ENCODE measurements around the gene PCK1.

The PCK1 gene

DNA sequence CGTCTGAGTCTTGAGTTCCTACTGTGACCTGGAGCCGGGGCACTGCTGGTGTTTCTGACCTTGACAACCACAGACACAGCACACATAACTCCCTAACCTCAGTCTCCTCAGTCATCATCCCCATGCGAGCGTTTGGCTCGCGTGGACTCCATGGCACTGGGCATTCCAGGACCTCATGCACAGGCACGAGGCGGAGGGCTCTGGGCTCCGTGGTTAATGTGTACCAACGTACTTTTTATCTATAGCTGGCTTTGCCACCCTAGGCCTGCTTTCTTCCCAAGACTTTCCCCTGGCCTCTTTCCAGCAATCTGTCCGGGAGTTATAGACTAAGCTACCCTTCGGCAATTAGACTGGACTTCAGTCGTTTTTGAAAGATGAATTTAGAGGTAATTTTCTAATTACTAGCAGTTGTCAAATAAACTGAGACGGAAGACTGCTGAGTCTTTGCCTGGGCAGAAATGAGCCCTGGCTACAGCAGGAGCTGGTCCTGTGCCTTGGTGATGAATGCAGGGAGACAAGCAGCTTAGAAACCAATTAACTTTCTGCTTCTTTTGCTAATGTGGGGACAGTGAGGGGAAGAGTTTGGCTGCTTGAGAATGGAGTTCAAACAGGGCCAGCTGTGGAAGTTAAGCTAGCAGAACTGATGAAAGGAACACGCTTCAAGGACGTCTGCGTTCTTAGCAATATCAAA, 19.9 kb upstream of the PCK1 start:
- Histone ChIP-seq H3K9ac (ENCODE audit: low read length) (no peak overlapping the region), H3K36me3 (ENCODE audit: control insufficient read depth, insufficient read depth, low read length) (no peaks in the 10 kb centered on the region), H3K4me1 (ENCODE audit: control insufficient read depth, insufficient read depth, low read length) (peaks cover 25% of the 10 kb centered on the region), H3K4me3 (ENCODE audit: low read length) (no peak overlapping the region), H3K9me3 (ENCODE audit: control insufficient read depth, low read length) (peaks cover 4% of the 10 kb centered on the region), H3K27me3 (ENCODE audit: control insufficient read depth, insufficient read depth, low read length) (no peaks in the 10 kb centered on the region)

DNA sequence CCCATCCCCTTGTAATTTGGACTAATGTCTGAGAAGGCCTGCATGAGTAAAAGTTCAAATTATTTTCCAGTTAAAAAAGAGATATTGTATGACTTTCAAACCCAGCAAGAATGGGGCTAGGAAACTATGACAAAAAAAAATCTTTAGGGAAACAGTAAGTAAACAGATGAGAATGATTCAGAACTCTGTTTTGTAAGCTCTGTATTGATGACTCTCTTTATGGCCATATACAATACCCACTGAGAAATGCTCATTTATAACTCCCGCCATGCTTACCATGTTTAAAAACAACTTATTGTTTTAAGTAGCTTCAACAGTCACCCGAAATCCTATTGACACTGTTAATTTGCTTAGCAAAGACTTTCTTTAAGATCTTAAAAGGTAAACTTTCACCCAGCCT, 17.2 kb upstream of the PCK1 start:
- Histone ChIP-seq H3K4me3 (ENCODE audit: low read length) (no peak overlapping the region), H3K9me3 (ENCODE audit: control insufficient read depth, low read length) (peaks cover 3% of the 10 kb centered on the region), H3K27me3 (ENCODE audit: control insufficient read depth, insufficient read depth, low read length) (no peaks in the 10 kb centered on the region), H3K9ac (ENCODE audit: low read length) (no peak overlapping the region), H3K4me1 (ENCODE audit: control insufficient read depth, insufficient read depth, low read length) (peaks cover 23% of the 10 kb centered on the region), H3K36me3 (ENCODE audit: control insufficient read depth, insufficient read depth, low read length) (no peaks in the 10 kb centered on the region)

DNA sequence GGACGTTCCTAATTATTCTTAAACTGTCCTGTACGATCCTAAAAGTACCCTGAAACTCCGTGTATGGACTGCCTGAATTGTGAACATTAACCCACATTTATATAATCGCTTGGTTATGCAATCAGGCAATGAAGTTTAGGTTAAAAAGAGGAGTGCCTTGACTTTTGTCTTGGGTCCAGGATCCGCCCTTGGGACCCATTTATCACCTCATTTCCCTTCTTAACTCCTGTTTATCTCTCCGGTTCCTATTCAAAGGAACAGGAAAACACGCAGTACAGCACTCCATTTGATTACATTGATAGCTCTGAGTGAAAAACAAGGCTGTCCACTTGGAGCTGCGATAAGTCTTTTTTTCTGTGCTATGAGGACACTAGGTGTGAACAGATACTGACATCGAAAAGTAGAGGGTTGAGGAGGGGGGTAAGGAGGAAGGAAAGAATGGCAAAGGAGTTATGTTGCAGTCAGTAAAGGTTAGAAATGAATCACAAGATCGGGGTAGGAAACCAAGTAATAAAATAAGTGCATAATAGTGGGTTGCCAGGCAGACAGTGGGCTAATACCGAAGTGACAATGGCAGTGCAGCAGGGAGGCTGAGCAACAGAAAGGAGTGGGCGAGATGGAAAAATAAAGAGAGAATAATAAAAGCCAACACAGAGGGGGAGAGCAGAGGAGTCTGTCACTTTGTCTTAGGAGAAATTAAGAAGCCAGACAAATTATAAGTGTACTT, 15.9 kb upstream of the PCK1 start:
- H3K36me3 ChIP-seq (ENCODE audit: control insufficient read depth, insufficient read depth, low read length) = no peaks in the 10 kb centered on the region
- no peaks in the 10 kb centered on the region for H3K9me3 ChIP-seq (ENCODE audit: control insufficient read depth, low read length)
- peaks cover 23% of the 10 kb centered on the region for H3K4me1 ChIP-seq (ENCODE audit: control insufficient read depth, insufficient read depth, low read length)
- no peak overlapping the region for H3K4me3 ChIP-seq (ENCODE audit: low read length)
- no peaks in the 10 kb centered on the region for H3K27me3 ChIP-seq (ENCODE audit: control insufficient read depth, insufficient read depth, low read length)
- H3K9ac ChIP-seq (ENCODE audit: low read length) = no peak overlapping the region

DNA sequence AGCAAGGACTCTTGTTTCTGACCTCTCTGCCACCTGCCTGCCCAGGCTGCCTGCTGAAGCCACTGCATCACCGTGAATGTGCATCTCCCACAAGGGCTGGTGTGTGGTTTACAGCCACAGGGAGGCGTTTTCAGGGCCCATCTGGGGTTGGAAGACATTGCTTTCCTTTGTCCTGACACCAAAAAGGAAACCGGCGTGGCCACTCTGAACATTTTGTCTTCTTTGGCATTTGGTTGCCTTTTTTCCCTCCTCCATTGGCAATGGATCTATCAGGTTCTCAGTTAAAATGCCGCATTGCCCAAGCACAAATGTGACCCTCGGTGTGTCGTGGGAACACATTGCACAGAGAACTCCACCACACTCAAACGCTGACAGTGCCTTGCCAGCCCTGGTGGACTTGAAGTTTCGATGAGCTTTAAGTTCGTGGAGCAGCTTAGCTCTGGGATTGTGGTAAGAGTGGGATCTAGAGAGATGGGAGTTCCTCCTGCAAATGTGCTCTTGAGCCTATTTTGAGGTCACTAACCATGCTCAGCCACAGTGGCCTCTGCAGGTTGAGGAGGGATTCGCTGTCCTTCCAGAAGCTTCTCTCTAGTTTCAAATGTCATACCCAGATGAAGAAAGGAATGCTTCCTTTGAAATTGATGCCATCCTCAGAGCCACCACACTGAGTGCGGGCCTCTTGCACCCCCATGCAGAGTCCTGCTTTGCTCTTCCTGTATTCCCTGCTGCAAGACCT, 14.8 kb upstream of the PCK1 start:
- Histone ChIP-seq H3K27me3 (ENCODE audit: control insufficient read depth, insufficient read depth, low read length) (no peaks in the 10 kb centered on the region), H3K9ac (ENCODE audit: low read length) (no peak overlapping the region), H3K4me3 (ENCODE audit: low read length) (no peak overlapping the region), H3K9me3 (ENCODE audit: control insufficient read depth, low read length) (no peaks in the 10 kb centered on the region), H3K36me3 (ENCODE audit: control insufficient read depth, insufficient read depth, low read length) (no peaks in the 10 kb centered on the region), H3K4me1 (ENCODE audit: control insufficient read depth, insufficient read depth, low read length) (peaks cover 17% of the 10 kb centered on the region)

DNA sequence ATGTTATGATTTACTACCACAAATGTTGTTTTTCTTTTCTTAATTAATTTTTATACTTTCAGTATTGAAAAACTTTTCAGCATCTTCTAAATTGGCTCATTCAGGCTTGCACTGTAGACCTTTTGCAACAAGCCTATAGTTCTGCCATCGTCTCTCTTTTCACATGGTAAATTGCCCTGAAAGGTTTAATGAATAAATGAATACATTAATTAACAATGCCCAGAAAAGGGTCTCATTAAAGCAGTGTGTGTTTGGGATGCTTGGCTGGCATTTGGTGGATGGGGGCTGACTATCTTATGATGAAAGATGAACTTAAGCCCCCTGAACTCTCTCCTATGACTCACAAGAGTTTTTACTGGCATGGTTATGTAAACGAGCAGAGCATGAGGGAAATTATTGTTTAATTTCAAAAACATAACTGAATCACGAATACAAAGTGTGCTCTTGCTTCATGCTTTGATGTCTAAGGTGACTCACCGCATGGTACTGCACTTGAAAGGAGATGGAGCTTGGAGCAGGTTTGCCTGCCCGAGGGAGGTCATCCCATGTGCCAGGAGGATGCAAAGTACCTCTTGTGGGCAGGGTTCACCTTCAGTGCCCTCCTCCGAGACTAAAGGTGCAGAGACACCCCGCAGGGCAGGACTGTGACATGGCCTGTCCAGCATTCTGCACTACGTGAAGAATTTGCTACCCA, 13.8 kb upstream of the PCK1 start:
- H3K27me3 ChIP-seq (ENCODE audit: control insufficient read depth, insufficient read depth, low read length) = no peaks in the 10 kb centered on the region
- H3K9ac ChIP-seq (ENCODE audit: low read length) = no peak overlapping the region
- peaks cover 15% of the 10 kb centered on the region for H3K4me1 ChIP-seq (ENCODE audit: control insufficient read depth, insufficient read depth, low read length)
- no peak overlapping the region for H3K4me3 ChIP-seq (ENCODE audit: low read length)
- H3K9me3 ChIP-seq (ENCODE audit: control insufficient read depth, low read length) = no peaks in the 10 kb centered on the region
- H3K36me3 ChIP-seq (ENCODE audit: control insufficient read depth, insufficient read depth, low read length) = no peaks in the 10 kb centered on the region

DNA sequence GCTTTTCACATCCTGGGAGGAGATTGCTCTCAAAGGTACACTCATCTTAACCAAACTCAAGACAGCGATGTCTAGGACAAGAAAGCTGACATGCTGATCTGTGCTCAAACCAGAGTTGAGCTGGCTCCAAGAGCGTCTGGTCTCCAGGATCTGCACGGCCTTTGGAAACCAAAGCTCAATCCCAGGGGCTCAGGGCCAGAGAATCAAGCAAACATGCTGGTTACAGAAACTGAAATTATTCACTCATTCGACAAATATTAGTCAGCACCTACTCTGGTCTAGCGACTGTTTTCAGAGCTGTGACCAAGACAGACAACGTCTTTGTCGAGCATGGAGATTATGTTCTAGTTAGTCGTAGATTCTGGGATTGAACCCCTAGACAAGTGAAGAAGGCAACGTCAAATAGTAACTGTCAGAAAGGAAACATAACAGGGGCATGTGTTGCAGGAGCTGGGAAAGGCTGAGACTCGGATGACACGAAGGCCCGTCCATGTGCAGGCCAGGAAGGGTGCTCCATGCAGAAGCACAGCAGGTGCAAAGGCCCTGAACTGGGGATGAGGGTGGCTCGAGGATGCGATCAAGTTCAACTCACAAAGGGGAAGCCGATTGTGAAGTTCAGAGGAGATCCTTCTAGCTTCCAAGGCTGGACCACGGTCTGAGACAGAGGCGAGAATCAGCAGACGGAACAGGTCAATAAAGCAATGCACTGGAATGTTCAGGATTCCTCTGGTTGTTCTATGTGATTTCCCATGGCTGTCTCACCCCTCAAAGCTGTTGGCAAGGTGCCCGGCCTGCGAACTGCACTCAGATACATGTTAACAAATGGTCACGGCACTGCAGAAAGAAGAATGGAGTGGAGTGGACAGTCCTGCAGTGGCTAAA, 12.5 kb upstream of the PCK1 start:
- Histone ChIP-seq H3K9me3 (ENCODE audit: control insufficient read depth, low read length) (no peaks in the 10 kb centered on the region), H3K4me1 (ENCODE audit: control insufficient read depth, insufficient read depth, low read length) (peaks cover 15% of the 10 kb centered on the region), H3K27me3 (ENCODE audit: control insufficient read depth, insufficient read depth, low read length) (no peaks in the 10 kb centered on the region), H3K36me3 (ENCODE audit: control insufficient read depth, insufficient read depth, low read length) (no peaks in the 10 kb centered on the region), H3K9ac (ENCODE audit: low read length) (no peak overlapping the region), H3K4me3 (ENCODE audit: low read length) (no peak overlapping the region)

DNA sequence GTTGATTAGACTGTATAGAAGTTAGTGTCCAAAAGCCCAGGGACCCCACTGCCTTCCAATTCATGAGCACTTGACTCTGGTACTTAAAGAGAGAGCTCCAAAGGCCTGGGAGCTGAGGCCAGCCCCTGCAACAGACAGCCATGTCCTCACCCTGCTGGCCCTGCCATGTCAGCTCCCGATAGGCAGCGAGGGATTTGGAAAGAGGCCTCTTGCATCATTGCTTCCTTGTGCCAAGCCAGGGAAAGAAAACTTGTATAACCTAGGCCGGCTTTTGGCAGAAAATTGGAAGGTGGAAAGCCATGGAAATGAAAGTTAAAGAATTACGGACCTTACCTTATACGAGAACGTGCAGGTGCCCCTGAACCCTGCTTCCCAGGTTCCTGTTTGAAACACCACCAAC, 8.4 kb upstream of the PCK1 start:
- Histone ChIP-seq H3K36me3 (ENCODE audit: control insufficient read depth, insufficient read depth, low read length) (no peaks in the 10 kb centered on the region), H3K27me3 (ENCODE audit: control insufficient read depth, insufficient read depth, low read length) (peaks cover 4% of the 10 kb centered on the region), H3K4me3 (ENCODE audit: low read length) (no peak overlapping the region), H3K9me3 (ENCODE audit: control insufficient read depth, low read length) (no peaks in the 10 kb centered on the region), H3K4me1 (ENCODE audit: control insufficient read depth, insufficient read depth, low read length) (peaks cover under 1% of the 10 kb centered on the region), H3K9ac (ENCODE audit: low read length) (no peak overlapping the region)

DNA sequence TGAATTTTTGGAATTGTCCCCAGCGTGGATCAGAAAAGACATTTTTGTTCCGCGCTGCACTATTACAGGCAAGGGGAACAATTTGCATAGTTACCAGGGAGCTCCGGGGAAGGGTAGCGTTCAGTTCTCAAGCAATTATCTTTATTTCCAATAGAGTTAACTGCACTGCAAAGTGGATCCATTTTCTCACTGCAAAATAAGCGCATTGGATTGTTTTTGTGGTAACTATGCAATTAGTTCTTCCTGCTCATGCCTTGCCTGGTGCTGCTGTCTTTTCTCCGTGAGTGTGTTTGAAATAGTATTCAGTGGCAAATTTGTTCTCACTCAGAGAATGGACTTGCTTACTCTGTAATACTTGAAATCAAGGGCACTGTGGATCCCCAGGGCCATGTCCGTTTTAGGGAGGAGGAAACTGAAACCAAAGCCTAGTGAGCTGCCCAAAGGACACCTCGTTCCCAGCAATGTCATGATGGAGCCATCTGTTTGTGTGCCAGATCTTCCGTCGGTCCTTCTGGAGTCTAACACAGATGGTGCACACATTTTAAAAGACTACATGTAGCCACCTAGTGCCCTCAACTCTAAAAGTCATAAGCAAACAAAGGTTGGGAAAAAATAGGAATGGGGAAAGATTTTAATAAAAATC, 7.4 kb upstream of the PCK1 start:
- Histone ChIP-seq H3K4me3 (ENCODE audit: low read length) (no peak overlapping the region), H3K36me3 (ENCODE audit: control insufficient read depth, insufficient read depth, low read length) (no peaks in the 10 kb centered on the region), H3K4me1 (ENCODE audit: control insufficient read depth, insufficient read depth, low read length) (peaks cover 10% of the 10 kb centered on the region), H3K9ac (ENCODE audit: low read length) (no peak overlapping the region), H3K27me3 (ENCODE audit: control insufficient read depth, insufficient read depth, low read length) (peaks cover 6% of the 10 kb centered on the region), H3K9me3 (ENCODE audit: control insufficient read depth, low read length) (no peaks in the 10 kb centered on the region)

DNA sequence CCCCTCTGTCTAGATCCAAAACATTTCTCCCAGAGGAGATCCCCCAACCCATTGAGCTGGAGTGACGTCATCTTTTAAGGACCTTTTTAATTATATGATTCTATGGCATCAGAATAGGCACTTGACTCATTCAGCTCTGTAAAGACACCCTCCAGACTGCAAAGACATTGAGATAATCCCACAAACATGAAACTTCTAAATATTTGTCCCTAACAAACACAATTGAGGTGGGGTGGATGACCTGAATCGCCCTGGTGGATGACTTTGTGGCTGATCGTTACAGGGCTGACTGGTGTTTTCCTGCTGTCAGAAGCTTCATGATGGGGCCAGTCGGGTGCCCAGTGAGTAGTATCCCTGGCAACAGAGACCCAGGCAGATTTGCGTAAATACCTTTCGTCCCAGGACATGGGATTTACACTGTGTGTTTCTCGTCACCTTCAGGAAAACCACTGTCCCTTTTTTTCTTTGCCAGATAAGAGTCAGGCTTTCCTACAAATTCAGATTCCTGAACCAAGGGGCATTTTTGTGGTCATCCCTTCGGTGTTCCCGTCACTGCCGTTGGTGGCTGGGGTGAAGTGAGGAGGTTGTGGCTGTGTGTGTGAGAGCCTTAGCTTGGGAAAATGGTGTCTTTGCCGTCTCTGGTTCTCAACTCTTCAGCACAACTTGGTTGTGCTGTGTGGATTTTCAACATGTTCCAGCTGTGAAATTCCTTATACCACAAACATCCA, 5.3 kb upstream of the PCK1 start:
- Histone ChIP-seq H3K36me3 (ENCODE audit: control insufficient read depth, insufficient read depth, low read length) (no peaks in the 10 kb centered on the region), H3K27me3 (ENCODE audit: control insufficient read depth, insufficient read depth, low read length) (peaks cover 8% of the 10 kb centered on the region), H3K9ac (ENCODE audit: low read length) (no peak overlapping the region), H3K4me3 (ENCODE audit: low read length) (no peak overlapping the region), H3K9me3 (ENCODE audit: control insufficient read depth, low read length) (no peaks in the 10 kb centered on the region), H3K4me1 (ENCODE audit: control insufficient read depth, insufficient read depth, low read length) (peaks cover 31% of the 10 kb centered on the region)

DNA sequence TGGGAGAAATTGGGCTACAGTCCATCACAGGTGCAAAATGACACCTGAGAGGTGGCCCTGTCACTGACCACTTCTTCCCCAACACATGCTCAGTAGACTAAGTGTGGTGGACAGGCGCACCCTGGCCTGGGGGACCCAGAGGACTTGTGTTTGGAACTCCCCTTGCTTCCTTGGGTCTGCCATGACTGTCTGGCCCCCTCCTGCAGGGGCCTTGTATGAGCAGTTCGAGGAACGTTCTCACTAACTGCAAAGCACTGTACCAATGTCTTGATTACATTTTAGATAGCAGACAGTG, 4.0 kb upstream of the PCK1 start:
- no peaks in the 10 kb centered on the region for H3K36me3 ChIP-seq (ENCODE audit: control insufficient read depth, insufficient read depth, low read length)

More for the DNA sequence above, 4.0 kb upstream of the PCK1 start:
- H3K9me3 ChIP-seq (ENCODE audit: control insufficient read depth, low read length) = no peaks in the 10 kb centered on the region
- peaks cover 8% of the 10 kb centered on the region for H3K27me3 ChIP-seq (ENCODE audit: control insufficient read depth, insufficient read depth, low read length)
- H3K9ac ChIP-seq (ENCODE audit: low read length) = no peak overlapping the region
- peaks cover 41% of the 10 kb centered on the region for H3K4me1 ChIP-seq (ENCODE audit: control insufficient read depth, insufficient read depth, low read length)
- no peak overlapping the region for H3K4me3 ChIP-seq (ENCODE audit: low read length)
